ENCODE measurements around the gene USHBP1.
A peak's percentile ranks its signal among the peaks of the same experiment; 100 is the strongest.

The USHBP1 gene

DNA sequence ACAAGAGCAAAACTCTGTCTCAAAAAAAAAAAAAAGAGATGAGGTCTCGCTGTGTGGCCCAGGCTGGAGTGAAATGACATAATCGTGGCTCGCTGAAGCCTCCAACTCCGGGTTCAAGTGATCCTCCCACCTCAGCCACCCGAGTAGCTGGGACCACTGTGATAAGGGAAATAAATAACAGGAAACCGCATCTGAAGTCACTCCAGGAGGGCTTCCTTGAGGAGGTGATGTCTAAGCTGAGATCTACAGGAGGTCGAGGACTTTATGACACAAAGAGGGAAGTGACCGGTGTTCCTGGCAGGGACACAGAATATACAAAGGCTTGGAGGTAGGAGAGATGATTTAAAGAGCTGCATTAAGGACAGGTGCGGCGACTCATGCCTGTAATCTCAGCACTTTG, 9.9 kb downstream of the USHBP1 start:
- no peak overlapping the region for H3K4me3 ChIP-seq (ENCODE audit: low read depth, low read length)
- peak; percentile 60 for DNase-seq (ENCODE audit: low read depth)
- no peak for TF ChIP-seq MYC (IDR thresholded peaks at IDR 0.05; ENCODE audit: low read depth, low read length)
- no peak for TF ChIP-seq POLR2A (IDR thresholded peaks at IDR 0.05; ENCODE audit: extremely low read depth, insufficient read length)
- TF ChIP-seq, protein P1, sequence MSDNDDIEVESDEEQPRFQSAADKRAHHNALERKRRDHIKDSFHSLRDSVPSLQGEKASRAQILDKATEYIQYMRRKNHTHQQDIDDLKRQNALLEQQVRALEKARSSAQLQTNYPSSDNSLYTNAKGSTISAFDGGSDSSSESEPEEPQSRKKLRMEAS (IDR thresholded peaks at IDR 0.05; ENCODE audit: low read depth, low read length): no peak
- TF ChIP-seq, protein P2, sequence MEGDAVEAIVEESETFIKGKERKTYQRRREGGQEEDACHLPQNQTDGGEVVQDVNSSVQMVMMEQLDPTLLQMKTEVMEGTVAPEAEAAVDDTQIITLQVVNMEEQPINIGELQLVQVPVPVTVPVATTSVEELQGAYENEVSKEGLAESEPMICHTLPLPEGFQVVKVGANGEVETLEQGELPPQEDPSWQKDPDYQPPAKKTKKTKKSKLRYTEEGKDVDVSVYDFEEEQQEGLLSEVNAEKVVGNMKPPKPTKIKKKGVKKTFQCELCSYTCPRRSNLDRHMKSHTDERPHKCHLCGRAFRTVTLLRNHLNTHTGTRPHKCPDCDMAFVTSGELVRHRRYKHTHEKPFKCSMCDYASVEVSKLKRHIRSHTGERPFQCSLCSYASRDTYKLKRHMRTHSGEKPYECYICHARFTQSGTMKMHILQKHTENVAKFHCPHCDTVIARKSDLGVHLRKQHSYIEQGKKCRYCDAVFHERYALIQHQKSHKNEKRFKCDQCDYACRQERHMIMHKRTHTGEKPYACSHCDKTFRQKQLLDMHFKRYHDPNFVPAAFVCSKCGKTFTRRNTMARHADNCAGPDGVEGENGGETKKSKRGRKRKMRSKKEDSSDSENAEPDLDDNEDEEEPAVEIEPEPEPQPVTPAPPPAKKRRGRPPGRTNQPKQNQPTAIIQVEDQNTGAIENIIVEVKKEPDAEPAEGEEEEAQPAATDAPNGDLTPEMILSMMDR (IDR thresholded peaks at IDR 0.05; ENCODE audit: low read depth, low read length): no peak

DNA sequence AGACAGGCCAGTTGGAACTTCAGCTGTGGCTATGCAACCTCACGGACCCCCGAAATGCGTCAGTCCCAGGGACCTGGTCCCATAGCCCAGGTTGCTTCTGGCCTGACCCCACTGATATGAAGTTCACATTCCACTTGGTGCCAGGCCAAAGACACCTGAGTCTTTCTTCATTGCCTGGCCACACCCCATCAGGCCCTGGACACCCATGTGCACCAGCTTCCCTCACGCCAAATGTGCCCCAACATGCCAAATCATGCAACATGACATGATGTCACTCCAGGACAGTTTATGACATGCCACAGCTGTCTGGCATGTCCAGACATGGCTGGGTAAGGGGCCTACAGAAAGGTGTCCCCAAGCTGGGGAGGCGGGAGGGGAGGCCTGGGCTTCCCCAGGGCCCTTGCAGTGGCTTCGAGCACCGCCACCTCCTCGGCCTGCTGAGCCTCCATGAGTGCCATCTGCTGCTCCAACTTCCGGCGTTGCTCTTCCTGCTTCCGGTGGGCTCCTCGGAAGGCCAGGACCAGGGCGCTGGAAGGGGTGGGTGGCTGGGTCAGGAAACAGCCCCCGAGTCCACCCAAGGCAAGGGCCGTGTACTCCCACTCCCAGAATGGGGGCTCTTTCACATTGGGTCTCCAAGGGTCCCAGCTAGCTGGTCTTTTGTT, 14.5 kb downstream of the USHBP1 start:
- no peak for DNase-seq (ENCODE audit: low read depth)
- H3K4me3 ChIP-seq (ENCODE audit: low read depth, low read length): no peak overlapping the region
- TF ChIP-seq POLR2A (IDR thresholded peaks at IDR 0.05; ENCODE audit: extremely low read depth, insufficient read length): no peak

DNA sequence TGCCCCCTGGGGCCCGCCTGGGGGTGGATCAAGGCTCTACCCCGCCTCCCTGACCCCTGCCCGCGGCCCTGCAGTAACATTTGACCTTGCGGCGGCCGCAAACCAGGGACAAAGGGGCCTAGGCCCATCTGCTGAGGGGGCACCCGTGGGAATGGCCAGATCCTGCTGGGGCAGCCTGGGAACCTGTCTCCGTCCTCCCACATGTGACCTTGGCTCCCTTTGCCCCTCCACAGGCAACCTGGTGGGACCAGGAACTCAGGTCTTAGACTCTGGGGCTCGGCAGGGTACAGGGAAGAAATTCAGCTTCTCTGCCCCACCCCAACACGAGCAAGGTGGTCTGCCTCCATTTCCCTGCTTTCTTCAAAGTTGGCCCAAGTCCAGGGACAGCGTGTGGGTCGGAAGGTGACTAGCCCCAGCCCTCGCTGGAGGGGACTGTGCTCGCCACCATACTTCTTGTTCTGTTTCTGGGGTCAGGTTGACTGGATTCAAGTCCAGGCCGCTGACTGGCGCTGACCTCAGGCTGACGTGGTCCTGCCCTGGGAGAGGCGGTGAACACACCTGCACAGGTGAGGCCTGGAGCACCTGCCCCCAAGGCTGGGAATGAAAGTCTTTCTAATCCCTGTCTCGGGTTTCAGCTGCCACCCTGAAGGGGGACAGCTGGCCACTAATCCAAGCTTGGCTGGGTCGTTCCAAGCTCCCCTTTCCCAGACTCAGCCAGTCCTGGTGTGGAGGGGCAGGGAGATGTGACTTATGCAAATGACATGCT, 16.4 kb downstream of the USHBP1 start:
- no peak for DNase-seq (ENCODE audit: low read depth)
- TF ChIP-seq MYC (IDR thresholded peaks at IDR 0.05; ENCODE audit: low read depth, low read length) (no peak), POLR2A (IDR thresholded peaks at IDR 0.05; ENCODE audit: extremely low read depth, insufficient read length) (no peak)
- TF ChIP-seq, protein P1 (IDR thresholded peaks at IDR 0.05; ENCODE audit: low read depth, low read length): no peak
- TF ChIP-seq, protein P2 (IDR thresholded peaks at IDR 0.05; ENCODE audit: low read depth, low read length): no peak
- no peak overlapping the region for H3K4me3 ChIP-seq (ENCODE audit: low read depth, low read length)

DNA sequence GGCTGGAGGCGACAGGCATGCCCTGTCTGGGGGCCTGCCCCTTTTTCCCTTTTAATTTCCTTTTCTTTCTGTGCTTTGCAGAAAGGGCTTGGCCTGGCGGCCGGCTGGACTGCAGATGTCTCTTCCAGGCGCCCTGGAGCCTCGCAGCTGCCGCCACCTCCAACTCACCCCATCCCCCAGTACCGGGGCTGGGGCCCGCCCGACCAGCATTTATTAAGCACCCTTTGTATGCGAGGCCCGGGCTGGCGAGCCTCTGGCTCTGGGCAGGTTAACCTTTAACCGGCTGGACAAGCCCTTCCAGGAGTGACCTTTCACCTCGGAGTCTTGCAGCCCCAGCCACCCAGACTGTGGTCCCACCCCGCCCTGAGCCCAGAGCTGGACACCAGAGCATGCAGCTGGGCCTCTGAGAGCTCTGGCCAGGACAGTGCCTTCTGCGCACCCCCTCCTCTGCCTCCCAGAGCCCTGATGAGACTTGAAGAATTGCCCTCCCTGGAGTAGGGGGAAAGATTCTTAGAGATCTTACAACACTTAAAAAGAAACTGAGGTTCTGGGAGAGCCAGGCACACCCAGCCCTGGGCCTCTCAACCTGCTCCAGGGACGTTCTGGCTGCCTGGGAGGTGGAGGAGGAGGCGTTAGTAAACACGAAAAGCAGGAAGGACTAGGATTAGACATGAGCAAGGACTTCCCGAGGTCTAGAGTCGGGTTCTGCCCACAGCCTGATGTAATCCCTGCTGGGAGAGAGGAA, 17.7 kb downstream of the USHBP1 start:
- peak overlapping the region; percentile 40 for H3K4me3 ChIP-seq (ENCODE audit: low read depth, low read length)
- no peak for DNase-seq (ENCODE audit: low read depth)
- TF ChIP-seq MYC (IDR thresholded peaks at IDR 0.05; ENCODE audit: low read depth, low read length): no peak

DNA sequence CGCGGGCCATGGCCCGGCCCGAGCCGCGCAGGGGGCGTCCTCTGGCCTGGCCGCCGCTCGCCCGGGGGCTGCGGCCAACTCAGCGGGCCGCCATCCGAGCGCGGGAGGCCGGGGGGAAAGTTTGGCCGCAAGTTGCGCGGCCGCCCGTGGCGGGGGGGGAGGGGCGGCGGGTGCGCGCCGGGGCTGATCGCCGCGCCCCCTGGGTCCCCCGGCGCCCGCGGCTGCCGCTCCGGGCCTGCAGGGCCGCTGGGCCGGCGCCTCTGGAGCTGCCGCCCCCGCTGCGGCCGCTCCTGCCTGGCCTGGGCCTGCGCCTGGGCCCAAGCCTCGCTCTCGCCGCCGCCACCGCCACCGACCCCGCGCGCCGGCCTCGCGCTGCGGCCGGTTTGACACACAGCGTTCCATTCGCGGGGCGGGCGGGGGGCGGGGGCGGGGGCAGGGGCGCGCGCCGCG, 19.0 kb downstream of the USHBP1 start, which contains the start of gene NR2F6:
Gene NR2F6, minus strand, starts transcription at position 385 of the 450 bp plus-strand sequence. CDS start 699 bp downstream, outside the sequence.
- TF ChIP-seq MYC (IDR thresholded peaks at IDR 0.05; ENCODE audit: low read depth, low read length) (no peak), POLR2A (IDR thresholded peaks at IDR 0.05; ENCODE audit: extremely low read depth, insufficient read length) (no peak)
- TF ChIP-seq, protein P2 (IDR thresholded peaks at IDR 0.05; ENCODE audit: low read depth, low read length): no peak
- TF ChIP-seq, protein P1 (IDR thresholded peaks at IDR 0.05; ENCODE audit: low read depth, low read length): no peak
- H3K4me3 ChIP-seq (ENCODE audit: low read depth, low read length): peak within 1 kb of the TSS; percentile 40
- no peak for DNase-seq (ENCODE audit: low read depth)

DNA sequence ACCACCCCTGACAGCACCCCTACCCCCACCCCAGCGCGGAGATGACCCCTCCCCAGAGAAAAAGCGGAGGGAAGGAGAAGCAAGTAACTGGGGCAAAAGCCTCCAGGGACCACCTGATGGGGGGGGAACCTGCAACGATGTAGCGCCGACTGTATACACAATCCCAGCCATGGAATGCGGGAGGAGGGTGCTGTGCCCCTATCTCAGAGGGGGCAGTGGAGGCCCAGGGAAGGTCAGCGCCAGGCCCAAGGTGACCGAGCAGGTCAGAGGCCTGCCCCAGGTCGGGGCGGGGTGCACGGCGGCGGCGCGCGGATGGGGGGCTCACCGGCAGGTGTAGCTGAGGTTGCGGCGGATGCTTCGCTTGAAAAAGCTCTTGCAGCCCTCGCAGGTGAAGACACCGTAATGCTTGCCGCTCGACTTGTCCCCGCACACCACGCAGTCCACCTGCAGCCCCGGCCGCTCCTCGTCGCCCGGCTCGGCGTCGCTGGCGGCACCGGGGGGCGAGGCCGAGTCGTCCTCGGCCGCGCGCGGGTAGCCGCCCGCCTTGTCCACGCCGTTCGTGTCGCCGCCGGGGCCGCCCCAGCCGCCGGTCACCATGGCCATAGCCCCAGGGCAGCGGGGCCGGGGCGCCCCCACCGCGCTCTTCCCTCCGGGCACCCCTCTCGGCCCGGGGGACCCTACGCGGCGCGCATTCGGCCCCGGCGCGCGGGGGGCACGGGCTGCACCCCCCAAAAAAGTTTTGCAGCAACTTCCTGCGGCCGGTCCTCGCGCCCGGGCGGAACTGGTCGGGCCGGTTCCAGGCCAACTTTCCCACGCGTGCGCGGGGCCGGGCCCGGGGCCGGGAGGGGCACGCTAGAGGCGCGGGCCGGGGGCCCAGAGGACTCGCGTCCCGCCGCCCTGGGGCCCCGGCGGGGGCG, 19.7 kb downstream of the USHBP1 start:
- TF ChIP-seq, protein P1 (IDR thresholded peaks at IDR 0.05; ENCODE audit: low read depth, low read length): no peak
- TF ChIP-seq POLR2A (IDR thresholded peaks at IDR 0.05; ENCODE audit: extremely low read depth, insufficient read length) (no peak), MYC (IDR thresholded peaks at IDR 0.05; ENCODE audit: low read depth, low read length) (no peak)
- TF ChIP-seq, protein P2 (IDR thresholded peaks at IDR 0.05; ENCODE audit: low read depth, low read length): no peak
- DNase-seq (ENCODE audit: low read depth): peak; percentile 31
- H3K4me3 ChIP-seq (ENCODE audit: low read depth, low read length): peak overlapping the region; percentile 28

Measured in NB4 (cell line).